Measurements from ENCODE around the gene REEP1. TPM values are rescaled to one million over a fixed set of nuclear protein-coding genes. Genes with fewer than 3 reads are reported as not detected.

Gene REEP1
- total RNA-seq, 2 experiments from 2014 or later = not detected

DNA sequence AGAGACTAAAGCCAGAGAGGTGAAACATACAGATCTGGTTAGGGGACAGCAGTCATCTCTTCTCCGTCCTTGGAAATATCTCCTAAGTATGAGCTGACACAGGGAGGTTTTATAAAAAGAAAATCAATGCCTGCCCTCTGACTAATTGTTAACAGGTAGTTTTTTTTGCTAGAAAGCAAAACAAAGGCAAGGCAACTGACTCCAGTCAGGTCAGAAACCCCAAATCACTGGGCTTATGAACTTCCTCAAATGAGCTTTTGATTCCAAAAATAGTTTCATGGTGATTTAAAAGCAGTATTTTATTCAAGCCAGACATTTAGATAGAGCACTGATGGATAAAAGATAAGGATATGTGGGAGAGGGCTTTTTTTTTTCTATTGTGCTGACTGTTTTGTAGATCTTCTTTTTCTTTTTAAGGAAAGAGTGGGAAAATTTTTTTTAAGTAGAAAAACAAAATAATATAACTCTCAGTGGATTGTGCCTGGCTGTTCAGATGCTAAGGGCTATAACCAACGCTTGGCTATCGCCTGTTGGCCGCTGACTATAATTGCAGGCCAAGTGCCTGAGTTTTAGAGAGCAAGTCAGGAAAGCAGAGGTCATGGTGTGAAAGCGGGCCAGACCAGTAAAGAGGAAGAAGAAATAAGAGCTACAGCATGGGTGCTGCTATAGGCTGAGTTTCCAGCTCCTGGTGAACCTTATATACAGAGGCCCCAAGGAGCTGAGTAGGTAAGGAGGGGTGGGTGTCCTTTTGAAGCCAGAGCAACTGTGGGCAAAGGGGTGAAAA is 93.3 kb downstream of the REEP1 start:
- no TSS peak for BruUV-seq (replicated peaks)
- Histone ChIP-seq H3K4me3 (ENCODE audit: low read depth, low read length, poor library complexity, severe bottlenecking) (no peak overlapping the region), H3K27ac (ENCODE audit: low read depth, low read length, poor library complexity, severe bottlenecking) (no peak overlapping the region), H3K36me3 (ENCODE audit: insufficient read depth, low read length) (no peaks in the 10 kb centered on the region), H3K9me2 (ENCODE audit: insufficient read depth, low read length) (no peaks in the 10 kb centered on the region), H4K20me1 (ENCODE audit: insufficient read depth, low read length) (no peaks in the 10 kb centered on the region), H3K4me1 (ENCODE audit: insufficient read depth, low read length, poor library complexity, severe bottlenecking) (peaks cover 43% of the 10 kb centered on the region), H3K79me2 (ENCODE audit: insufficient read depth, low read depth, low read length) (no peaks in the 10 kb centered on the region), H3K4me2 (ENCODE audit: low read length) (peak overlapping the region; percentile 25), H2AFZ (ENCODE audit: low read length) (no peak overlapping the region), H3K9me3 (ENCODE audit: low read length) (no peaks in the 10 kb centered on the region)
- intact Hi-C loops (cut with micrococcal nuclease; ENCODE audit: unreplicated experiment) = loop anchor here (5.0 kb wide), 1 partner anchor 123 kb away; no protein-coding TSS in a partner anchor
- ChIA-PET CTCF (ENCODE audit: unreplicated experiment) (interaction anchor here (0.5 kb wide), 1 partner anchor 27 kb away, joined by 3 read pairs; no protein-coding TSS in a partner anchor), POLR2A (interaction anchor here (0.6 to 1.1 kb wide), 3 partner anchors 15 to 198 kb away, joined by 3 to 4 read pairs (median 3); no protein-coding TSS in a partner anchor)
- peak; percentile 62 for DNase-seq (ENCODE audit: low spot score)
- TF ChIP-seq, protein P1, sequence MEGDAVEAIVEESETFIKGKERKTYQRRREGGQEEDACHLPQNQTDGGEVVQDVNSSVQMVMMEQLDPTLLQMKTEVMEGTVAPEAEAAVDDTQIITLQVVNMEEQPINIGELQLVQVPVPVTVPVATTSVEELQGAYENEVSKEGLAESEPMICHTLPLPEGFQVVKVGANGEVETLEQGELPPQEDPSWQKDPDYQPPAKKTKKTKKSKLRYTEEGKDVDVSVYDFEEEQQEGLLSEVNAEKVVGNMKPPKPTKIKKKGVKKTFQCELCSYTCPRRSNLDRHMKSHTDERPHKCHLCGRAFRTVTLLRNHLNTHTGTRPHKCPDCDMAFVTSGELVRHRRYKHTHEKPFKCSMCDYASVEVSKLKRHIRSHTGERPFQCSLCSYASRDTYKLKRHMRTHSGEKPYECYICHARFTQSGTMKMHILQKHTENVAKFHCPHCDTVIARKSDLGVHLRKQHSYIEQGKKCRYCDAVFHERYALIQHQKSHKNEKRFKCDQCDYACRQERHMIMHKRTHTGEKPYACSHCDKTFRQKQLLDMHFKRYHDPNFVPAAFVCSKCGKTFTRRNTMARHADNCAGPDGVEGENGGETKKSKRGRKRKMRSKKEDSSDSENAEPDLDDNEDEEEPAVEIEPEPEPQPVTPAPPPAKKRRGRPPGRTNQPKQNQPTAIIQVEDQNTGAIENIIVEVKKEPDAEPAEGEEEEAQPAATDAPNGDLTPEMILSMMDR (conservative IDR thresholded peaks at IDR 0.05; ENCODE audit: low read length) = peak; percentile 41; the same call in 1 of the 2 replicates
- no peak for TF ChIP-seq EZH2phosphoT487 (IDR thresholded peaks at IDR 0.05; ENCODE audit: borderline replicate concordance, low read depth, low read length)

DNA sequence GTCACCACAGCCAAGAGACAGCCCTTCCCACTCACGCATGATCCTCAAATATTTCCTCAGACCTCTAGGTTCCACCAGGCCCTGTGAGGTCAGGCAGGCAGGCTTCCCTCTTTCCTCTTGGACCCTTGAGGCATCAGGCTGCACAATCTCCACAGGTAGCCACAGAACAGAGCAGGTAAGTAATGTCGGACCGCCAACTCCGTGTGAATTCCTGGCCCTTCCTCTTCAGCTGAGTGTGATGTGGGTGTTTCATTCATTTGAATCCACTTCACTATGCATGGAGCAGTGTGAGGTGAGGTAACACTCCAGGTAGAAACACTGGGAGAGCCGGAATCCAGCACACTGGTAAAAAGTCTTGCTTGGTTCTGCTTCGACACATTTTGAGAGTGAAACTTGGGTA is 94.2 kb downstream of the REEP1 start:
- no peak overlapping the region for H3K4me2 ChIP-seq (ENCODE audit: low read length)
- intact Hi-C loops (cut with micrococcal nuclease; ENCODE audit: unreplicated experiment) = loop anchor here (5.0 kb wide), 1 partner anchor 124 kb away; no protein-coding TSS in a partner anchor
- peaks cover 51% of the 10 kb centered on the region for H3K4me1 ChIP-seq (ENCODE audit: insufficient read depth, low read length, poor library complexity, severe bottlenecking)
- H3K79me2 ChIP-seq (ENCODE audit: insufficient read depth, low read depth, low read length) = no peaks in the 10 kb centered on the region
- no peak overlapping the region for H2AFZ ChIP-seq (ENCODE audit: low read length)
- TF ChIP-seq EZH2phosphoT487 (IDR thresholded peaks at IDR 0.05; ENCODE audit: borderline replicate concordance, low read depth, low read length) = no peak
- TF ChIP-seq, protein P1 (conservative IDR thresholded peaks at IDR 0.05; ENCODE audit: low read length) = no peak
- no TSS peak for BruUV-seq (replicated peaks)
- no peaks in the 10 kb centered on the region for H3K36me3 ChIP-seq (ENCODE audit: insufficient read depth, low read length)
- H3K4me3 ChIP-seq (ENCODE audit: low read depth, low read length, poor library complexity, severe bottlenecking) = no peak overlapping the region
- no peak overlapping the region for H3K27ac ChIP-seq (ENCODE audit: low read depth, low read length, poor library complexity, severe bottlenecking)
- POLR2A ChIA-PET = interaction anchor here (1.1 kb wide), 1 partner anchor 18 kb away, joined by 3 read pairs; no protein-coding TSS in a partner anchor
- CTCF ChIA-PET (ENCODE audit: unreplicated experiment) = no interaction called here
- no peaks in the 10 kb centered on the region for H4K20me1 ChIP-seq (ENCODE audit: insufficient read depth, low read length)
- no peaks in the 10 kb centered on the region for H3K9me2 ChIP-seq (ENCODE audit: insufficient read depth, low read length)
- H3K9me3 ChIP-seq (ENCODE audit: low read length) = no peaks in the 10 kb centered on the region
- DNase-seq (ENCODE audit: low spot score) = no peak
